Activated CD4-positive, alpha-beta T cell treated with anti-CD3 and anti-CD28 coated beads for 36 hours (primary cell): ENCODE measurements around the gene CRKL. TPM values are rescaled to one million over a fixed set of nuclear protein-coding genes. Genes with fewer than 3 reads are reported as not detected.

ENCODE experiments used
- ATAC-seq: fragments of 200-7000 bp; cut with Tn5 transposase; one replicate; pipeline ENCODE4 v1.10.0; 2021; ENCODE audit warnings: mild to moderate bottlenecking, moderate library complexity
- CTCF ChIA-PET: fragments of 350-600 bp; sonication (Branson Sonifier 250); formaldehyde crosslinking; loops from one replicate; lab custom pipeline; 2021; ENCODE audit warnings: antibody characterized with exemption; lab: Charles Lee
- POLR2A ChIA-PET: fragments of 350-600 bp; sonication (Branson Sonifier 250); formaldehyde crosslinking; loops from one replicate; lab custom pipeline; 2021; ENCODE audit warnings: antibody characterized with exemption, inconsistent platforms; lab: Charles Lee
- DNase-seq: peaks from one replicate; pipeline ENCODE4 v3.0.0-alpha.2; 2020
- H3K27ac Mint-ChIP-seq: one replicate; pipeline ENCODE4 v1.8.0; 2021; ENCODE audit warnings: mixed read lengths
- H3K27me3 Mint-ChIP-seq: one replicate; pipeline ENCODE4 v1.8.0; 2021; ENCODE audit warnings: mixed read lengths
- H3K36me3 Mint-ChIP-seq: one replicate; pipeline ENCODE4 v1.8.0; 2021; ENCODE audit warnings: low read depth, mixed read lengths
- H3K4me1 Mint-ChIP-seq: one replicate; pipeline ENCODE4 v1.8.0; 2021; ENCODE audit warnings: mixed read lengths
- H3K4me3 Mint-ChIP-seq: one replicate; pipeline ENCODE4 v1.8.0; 2021; ENCODE audit warnings: mild to moderate bottlenecking, moderate library complexity, mixed read lengths
- H3K9me3 Mint-ChIP-seq: one replicate; pipeline ENCODE4 v1.8.0; 2021; ENCODE audit warnings: low read depth, mixed read lengths
- intact Hi-C, 2 experiments: fragments of 100-400 bp; cut with DNase I in 1 of 2; cut with micrococcal nuclease in 1 of 2; formaldehyde crosslinking; loops; one replicate each; pipeline versions ENCODE4 v1.14.2 to v1.15.1; 2022 to 2024; cut with DNase I, micrococcal nuclease
- total RNA-seq, 2 experiments: library from RNA; stranded (reverse); gene quantifications; one replicate each; pipeline ENCODE4 v1.2.3, GENCODE V29; 2021

The CRKL gene
- total RNA-seq, 2 experiments from 2014 or later, result 80.8 to 92.0 TPM

GRCh38 chr22:20988573-20989322 lies 71.5 kb downstream of the CRKL start:
- DNase-seq (no peak), ATAC-seq (no peak)
- intact Hi-C loops, result no loop called here
- ChIA-PET POLR2A (no interaction called here), CTCF (no interaction called here)
- Mint-ChIP-seq H3K4me3 (no peak overlapping the region), H3K4me1 (peaks cover 5% of the 10 kb centered on the region), H3K27ac (no peak overlapping the region), H3K36me3 (peaks cover 15% of the 10 kb centered on the region), H3K27me3 (no peaks in the 10 kb centered on the region), H3K9me3 (no peaks in the 10 kb centered on the region)

DNA sequence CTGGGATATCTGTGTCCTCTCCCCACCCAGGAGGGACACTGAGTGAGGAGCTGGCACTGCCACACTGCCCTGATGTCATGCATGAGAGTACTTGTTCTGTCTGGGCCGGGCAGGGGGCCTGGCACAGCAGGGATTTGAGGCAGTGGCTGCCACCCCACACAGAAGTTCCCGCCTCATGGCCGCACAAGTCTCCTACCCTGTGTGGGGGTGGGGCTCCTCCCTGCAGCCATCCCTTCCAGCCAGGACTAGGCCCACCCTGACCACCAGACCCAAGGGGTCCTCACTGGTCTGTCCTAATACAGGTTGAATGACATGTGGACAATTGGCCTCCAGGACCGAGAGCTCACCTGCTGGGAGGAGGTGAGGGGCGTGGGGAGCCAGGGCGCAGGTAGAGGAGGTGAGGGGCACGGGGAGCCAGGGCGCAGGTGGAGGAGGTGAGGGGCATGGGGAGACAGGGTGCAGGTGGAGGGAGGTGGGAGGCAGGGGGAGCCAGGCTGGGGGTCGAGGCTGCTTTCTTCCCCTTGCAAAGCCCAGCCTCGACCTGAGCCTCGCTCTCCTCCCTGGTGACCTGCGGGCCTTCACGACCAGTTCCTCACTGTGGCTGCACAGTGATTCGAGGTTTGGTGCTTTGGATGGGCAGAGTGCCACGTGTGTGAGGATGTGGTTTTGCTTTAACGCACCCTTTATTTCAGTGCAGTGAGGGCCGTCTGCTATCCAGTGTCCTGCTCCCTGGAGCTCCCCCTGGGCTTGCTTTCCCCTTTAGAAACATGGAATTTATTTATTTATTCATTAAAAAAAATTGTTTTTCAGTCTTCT lies 72.3 kb downstream of the CRKL start:
- ATAC-seq, result no peak
- peaks cover 9% of the 10 kb centered on the region for H3K36me3 Mint-ChIP-seq
- H3K4me1 Mint-ChIP-seq, result no peaks in the 10 kb centered on the region
- H3K9me3 Mint-ChIP-seq, result no peaks in the 10 kb centered on the region
- H3K27ac Mint-ChIP-seq, result no peak overlapping the region
- ChIA-PET CTCF (interaction anchor here (1.0 kb wide), 1 partner anchor 8 kb away, joined by 4 read pairs; the partner anchor contains the start of gene LZTR1), POLR2A (no interaction called here)
- no peaks in the 10 kb centered on the region for H3K27me3 Mint-ChIP-seq
- DNase-seq, result no peak
- no peak overlapping the region for H3K4me3 Mint-ChIP-seq
- intact Hi-C loops, result no loop called here

DNA sequence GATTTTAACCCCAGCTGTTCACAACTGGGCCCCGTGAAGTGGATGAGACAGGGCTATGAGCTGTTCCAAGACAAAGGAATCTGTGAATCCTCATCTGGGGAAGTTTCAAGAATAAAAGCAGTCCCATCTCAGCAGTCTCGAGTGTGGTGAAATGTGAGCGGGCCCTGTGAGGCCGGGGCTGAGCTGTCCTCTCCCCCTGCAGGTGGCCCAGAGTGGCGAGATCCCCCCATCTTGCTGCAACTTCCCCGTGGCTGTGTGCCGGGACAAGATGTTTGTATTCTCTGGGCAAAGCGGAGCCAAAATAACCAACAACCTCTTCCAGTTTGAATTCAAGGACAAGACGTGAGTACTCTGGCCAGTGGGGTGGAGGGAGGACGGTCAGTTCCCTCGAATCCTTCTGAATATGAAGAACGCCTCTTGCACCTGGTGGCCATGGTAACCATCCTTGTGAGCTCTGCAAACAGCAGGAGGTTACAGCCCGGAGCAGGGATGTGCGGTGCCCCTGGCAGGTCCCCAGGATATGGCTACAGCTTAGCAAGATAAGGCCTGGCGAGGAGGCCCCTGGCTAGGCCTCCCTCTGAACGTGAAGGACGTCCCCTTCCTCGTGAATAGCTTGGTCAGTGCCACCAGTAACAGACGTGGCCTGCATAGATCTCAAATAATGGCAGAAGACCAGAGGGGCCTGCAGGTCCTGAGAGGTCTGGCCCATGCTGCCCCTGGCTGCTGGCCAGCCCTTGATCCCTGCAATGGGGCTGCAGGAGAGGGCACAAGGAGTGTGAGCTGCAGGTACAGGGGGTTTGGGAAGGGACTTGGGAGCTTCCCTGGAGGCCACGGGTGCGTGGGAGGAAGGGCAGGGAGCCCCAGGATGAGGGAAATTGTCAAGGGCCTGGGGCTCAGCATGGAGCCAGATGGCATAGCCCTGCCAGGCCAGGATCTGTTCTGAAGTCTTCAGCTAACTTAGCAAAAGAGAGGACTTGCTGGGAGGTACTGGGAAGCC lies 73.3 kb downstream of the CRKL start:
- Mint-ChIP-seq H3K4me1 (no peaks in the 10 kb centered on the region), H3K9me3 (no peaks in the 10 kb centered on the region), H3K36me3 (peaks cover 11% of the 10 kb centered on the region), H3K4me3 (no peak overlapping the region), H3K27ac (no peak overlapping the region), H3K27me3 (no peaks in the 10 kb centered on the region)
- DNase-seq (no peak), ATAC-seq (no peak)
- ChIA-PET CTCF (interaction anchor here (0.6 to 1.0 kb wide), 2 partner anchors 9 to 10 kb away, joined by 3 to 4 read pairs; partner anchors contain the start of gene LZTR1), POLR2A (interaction anchor here (1.1 kb wide), 1 partner anchor 11 kb away, joined by 3 read pairs; no protein-coding TSS in a partner anchor)
- intact Hi-C loops, result no loop called here

GRCh38 chr22:20991252-20992055 lies 74.2 kb downstream of the CRKL start:
- no peak overlapping the region for H3K27ac Mint-ChIP-seq
- POLR2A ChIA-PET, result interaction anchor here (1.1 kb wide), 1 partner anchor 12 kb away, joined by 3 read pairs; no protein-coding TSS in a partner anchor

GRCh38 chr22:20992056-20992442 lies 74.8 kb downstream of the CRKL start:
- Mint-ChIP-seq H3K9me3 (no peaks in the 10 kb centered on the region), H3K4me3 (no peak overlapping the region), H3K27ac (no peak overlapping the region), H3K36me3 (peaks cover 6% of the 10 kb centered on the region), H3K4me1 (no peaks in the 10 kb centered on the region), H3K27me3 (no peaks in the 10 kb centered on the region)
- POLR2A ChIA-PET, result no interaction called here
- ATAC-seq, result no peak
- CTCF ChIA-PET, result interaction anchor here (0.6 kb wide), 1 partner anchor 70 kb away, joined by 3 read pairs; no protein-coding TSS in a partner anchor
- DNase-seq, result no peak
- intact Hi-C loops, result no loop called here

More at GRCh38 chr22:20991252-20992055, 74.2 kb downstream of the CRKL start:
- Mint-ChIP-seq H3K9me3 (no peaks in the 10 kb centered on the region), H3K4me1 (no peaks in the 10 kb centered on the region), H3K4me3 (no peak overlapping the region), H3K27me3 (no peaks in the 10 kb centered on the region), H3K36me3 (peaks cover 9% of the 10 kb centered on the region)
- intact Hi-C loops, result no loop called here
- DNase-seq, result no peak
- CTCF ChIA-PET, result no interaction called here
- ATAC-seq, result no peak

GRCh38 chr22:20992456-20993303 lies 75.5 kb downstream of the CRKL start:
- H3K27ac Mint-ChIP-seq, result no peak overlapping the region
- ChIA-PET CTCF (interaction anchor here (0.6 kb wide), 1 partner anchor 71 kb away, joined by 3 read pairs; no protein-coding TSS in a partner anchor), POLR2A (interaction anchor here (2.0 kb wide), 1 partner anchor 11 kb away, joined by 4 read pairs; the partner anchor contains the start of gene LZTR1)
- no peaks in the 10 kb centered on the region for H3K27me3 Mint-ChIP-seq
- H3K9me3 Mint-ChIP-seq, result no peaks in the 10 kb centered on the region
- DNase-seq (no peak), ATAC-seq (no peak)
- H3K4me1 Mint-ChIP-seq, result no peaks in the 10 kb centered on the region
- intact Hi-C loops, result no loop called here
- H3K4me3 Mint-ChIP-seq, result no peak overlapping the region
- H3K36me3 Mint-ChIP-seq, result peaks cover 6% of the 10 kb centered on the region

DNA sequence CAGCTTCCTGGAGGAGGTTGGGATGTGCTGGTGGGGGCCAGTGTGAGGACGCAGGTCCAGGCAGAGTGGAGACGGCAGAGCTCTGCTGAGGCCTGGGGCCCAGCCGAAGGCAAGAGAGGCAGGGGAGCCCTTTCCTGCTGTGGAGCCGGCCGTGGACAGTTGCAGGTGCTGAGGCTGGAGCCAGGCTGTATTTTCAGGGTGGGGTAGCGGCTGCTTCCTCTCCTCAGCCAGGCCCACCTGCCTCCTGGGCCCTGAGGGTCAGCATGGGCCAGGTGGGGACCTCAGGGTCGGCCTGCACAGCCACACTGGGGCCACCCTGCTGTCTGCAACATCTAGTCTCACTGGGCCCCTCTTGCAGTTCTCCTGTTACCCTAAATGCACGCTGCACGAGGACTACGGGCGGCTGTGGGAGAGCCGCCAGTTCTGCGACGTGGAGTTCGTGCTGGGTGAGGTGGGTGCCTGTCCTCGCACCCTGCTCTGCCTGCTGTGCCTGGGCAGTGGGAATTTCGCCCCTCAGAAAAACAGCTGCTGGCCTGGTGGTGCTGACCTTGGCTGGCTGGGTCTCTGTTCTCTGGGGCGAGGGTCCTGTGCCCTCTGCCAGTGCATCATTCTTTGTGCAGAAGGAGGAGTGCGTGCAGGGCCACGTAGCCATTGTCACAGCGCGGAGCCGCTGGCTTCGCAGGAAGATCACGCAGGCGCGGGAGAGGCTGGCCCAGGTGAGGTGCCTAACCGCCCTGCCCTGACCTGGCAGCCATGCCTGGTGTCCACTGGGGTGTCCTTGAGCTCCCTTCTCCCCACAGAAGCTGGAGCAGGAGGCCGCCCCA lies 76.3 kb downstream of the CRKL start:
- CTCF ChIA-PET, result no interaction called here
- intact Hi-C loops, result no loop called here
- no peak overlapping the region for H3K4me3 Mint-ChIP-seq
- no peak for ATAC-seq
- H3K4me1 Mint-ChIP-seq, result peaks cover 3% of the 10 kb centered on the region
- H3K9me3 Mint-ChIP-seq, result no peaks in the 10 kb centered on the region
- no peak overlapping the region for H3K27ac Mint-ChIP-seq
- H3K36me3 Mint-ChIP-seq, result peaks cover 6% of the 10 kb centered on the region
- POLR2A ChIA-PET, result interaction anchor here (2.0 kb wide), 1 partner anchor 11 kb away, joined by 4 read pairs; the partner anchor contains the start of gene LZTR1
- DNase-seq, result no peak
- no peaks in the 10 kb centered on the region for H3K27me3 Mint-ChIP-seq

GRCh38 chr22:20994128-20994901 lies 77.1 kb downstream of the CRKL start:
- Mint-ChIP-seq H3K9me3 (no peaks in the 10 kb centered on the region), H3K27ac (no peak overlapping the region), H3K27me3 (no peaks in the 10 kb centered on the region), H3K4me3 (no peak overlapping the region), H3K36me3 (peaks cover 9% of the 10 kb centered on the region), H3K4me1 (peaks cover 3% of the 10 kb centered on the region)
- ChIA-PET POLR2A (interaction anchor here (2.0 kb wide), 1 partner anchor 12 kb away, joined by 4 read pairs; the partner anchor contains the start of gene LZTR1), CTCF (no interaction called here)
- DNase-seq, result no peak
- intact Hi-C loops, result no loop called here
- no peak for ATAC-seq
